OCI-LY1 (cell line): ENCODE measurements around the gene CLUH.

Source experiments
- EZH2 ChIP-seq: fragments of 200-600 bp; sonication (generic), shearing (Covaris generic); IDR thresholded peaks from 2 replicates; pipeline ENCODE4 v1.8.0; 2017; ENCODE audit warnings: borderline replicate concordance, mixed run types, mild to moderate bottlenecking, antibody characterized with exemption, low read length, moderate library complexity, mixed read lengths
- TF ChIP-seq, protein P1 (sequence below): fragments of 200-600 bp; sonication (generic), shearing (Covaris generic); IDR thresholded peaks from 2 replicates; pipeline ENCODE4 v1.5.1; 2017; ENCODE audit warnings: mild to moderate bottlenecking, antibody characterized with exemption, low read length, moderate library complexity, mixed read lengths

DNA sequence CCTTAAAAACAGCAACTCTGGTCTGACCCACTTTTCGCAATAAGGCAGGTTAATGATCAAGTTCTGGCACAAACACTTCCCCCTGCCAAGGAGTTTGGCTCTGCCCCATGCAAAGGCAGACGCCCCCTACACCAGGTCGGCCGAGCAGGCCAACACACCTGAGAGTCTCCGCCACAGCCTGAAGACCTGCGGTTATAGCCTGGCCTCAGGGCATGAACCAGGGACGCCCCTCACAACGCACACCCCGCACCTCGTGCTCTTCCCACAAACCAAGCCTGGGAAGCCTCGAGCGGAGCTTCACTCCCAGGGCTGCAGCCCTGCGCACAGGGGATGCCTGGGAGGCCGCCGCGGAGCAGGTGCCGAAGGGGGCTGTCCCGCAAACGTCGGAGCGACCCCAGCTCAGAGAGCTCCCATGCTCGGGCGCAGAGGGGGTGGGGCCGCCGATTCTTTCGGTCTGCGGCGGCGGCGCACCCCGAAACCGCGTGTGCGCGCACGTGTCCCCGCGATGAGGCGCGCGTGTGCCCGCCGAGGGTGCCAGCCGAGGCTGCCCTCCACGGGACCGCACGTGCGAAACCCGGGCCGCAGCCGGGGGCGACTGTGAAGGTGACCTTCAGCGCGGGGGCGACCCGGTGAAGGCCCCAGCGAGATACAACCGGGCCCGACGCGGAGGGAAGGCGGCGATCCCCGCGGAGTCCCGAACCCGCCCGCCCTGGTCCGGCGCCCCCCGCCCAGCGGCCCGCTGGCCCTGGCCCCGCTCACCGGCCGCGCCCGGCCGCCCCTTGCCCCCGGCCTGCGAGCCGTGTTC lies 559 bp downstream of the CLUH start:
- TF ChIP-seq, protein P1, sequence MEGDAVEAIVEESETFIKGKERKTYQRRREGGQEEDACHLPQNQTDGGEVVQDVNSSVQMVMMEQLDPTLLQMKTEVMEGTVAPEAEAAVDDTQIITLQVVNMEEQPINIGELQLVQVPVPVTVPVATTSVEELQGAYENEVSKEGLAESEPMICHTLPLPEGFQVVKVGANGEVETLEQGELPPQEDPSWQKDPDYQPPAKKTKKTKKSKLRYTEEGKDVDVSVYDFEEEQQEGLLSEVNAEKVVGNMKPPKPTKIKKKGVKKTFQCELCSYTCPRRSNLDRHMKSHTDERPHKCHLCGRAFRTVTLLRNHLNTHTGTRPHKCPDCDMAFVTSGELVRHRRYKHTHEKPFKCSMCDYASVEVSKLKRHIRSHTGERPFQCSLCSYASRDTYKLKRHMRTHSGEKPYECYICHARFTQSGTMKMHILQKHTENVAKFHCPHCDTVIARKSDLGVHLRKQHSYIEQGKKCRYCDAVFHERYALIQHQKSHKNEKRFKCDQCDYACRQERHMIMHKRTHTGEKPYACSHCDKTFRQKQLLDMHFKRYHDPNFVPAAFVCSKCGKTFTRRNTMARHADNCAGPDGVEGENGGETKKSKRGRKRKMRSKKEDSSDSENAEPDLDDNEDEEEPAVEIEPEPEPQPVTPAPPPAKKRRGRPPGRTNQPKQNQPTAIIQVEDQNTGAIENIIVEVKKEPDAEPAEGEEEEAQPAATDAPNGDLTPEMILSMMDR: no peak
- no peak for TF ChIP-seq EZH2
